GM18526 (cell line): ENCODE measurements around the gene OASL.

Experiments
- POLR2A ChIP-seq: IDR thresholded peaks from 3 replicates; pipeline ENCODE4 v1.6.1; 2011; ENCODE audit not compliant: insufficient read length; ENCODE audit errors: extremely low read depth

Gene OASL

DNA sequence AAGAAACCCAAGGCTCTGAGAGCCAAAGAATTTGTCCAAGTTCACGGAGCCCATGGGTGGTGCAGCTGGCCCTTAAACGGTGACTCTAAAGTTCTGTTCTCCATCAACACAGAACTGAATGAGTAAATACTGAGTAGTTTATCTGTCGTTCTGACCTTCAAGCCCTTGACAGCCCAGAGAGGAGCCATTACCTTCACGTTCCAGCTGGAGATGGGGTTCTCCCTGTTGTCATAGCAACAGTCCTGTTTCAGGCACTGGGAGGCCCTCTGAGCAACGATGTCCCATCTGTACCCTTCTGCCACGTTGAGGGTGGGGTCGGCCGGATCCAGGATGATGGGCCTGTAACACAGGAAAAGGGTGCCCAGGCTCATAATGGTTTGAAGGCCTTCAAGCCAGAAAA, 15.2 kb downstream of the OASL start:
- TF ChIP-seq POLR2A, result no peak

DNA sequence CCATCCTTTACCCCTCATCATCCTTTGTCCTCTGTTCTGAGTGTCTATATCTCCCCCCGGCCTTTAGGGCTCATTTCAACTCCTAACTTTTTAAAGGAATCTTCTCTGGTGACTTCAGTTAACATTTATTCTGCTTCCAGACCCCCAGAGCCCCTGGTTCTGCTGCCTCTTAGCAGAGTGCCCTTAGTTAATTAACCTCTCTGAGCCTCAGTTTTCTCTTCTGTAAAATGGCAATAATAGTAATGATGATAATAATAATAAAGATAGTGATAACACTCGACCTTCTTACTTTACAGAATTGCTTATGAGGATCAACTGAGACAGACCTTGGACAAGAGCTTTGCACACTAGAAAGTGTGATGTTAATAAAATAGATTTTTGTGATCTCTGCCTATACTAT, 16.3 kb downstream of the OASL start:
- TF ChIP-seq POLR2A, result no peak

- no peak for TF ChIP-seq POLR2A
Observed at GRCh38 chr12:121021754-121022153, 17.3 kb downstream of the OASL start.

- TF ChIP-seq POLR2A, result no peak
Observed at GRCh38 chr12:121018860-121019617, 20.0 kb downstream of the OASL start.

- TF ChIP-seq POLR2A, result no peak
Observed at GRCh38 chr12:121017966-121018491, 21.0 kb downstream of the OASL start.

DNA sequence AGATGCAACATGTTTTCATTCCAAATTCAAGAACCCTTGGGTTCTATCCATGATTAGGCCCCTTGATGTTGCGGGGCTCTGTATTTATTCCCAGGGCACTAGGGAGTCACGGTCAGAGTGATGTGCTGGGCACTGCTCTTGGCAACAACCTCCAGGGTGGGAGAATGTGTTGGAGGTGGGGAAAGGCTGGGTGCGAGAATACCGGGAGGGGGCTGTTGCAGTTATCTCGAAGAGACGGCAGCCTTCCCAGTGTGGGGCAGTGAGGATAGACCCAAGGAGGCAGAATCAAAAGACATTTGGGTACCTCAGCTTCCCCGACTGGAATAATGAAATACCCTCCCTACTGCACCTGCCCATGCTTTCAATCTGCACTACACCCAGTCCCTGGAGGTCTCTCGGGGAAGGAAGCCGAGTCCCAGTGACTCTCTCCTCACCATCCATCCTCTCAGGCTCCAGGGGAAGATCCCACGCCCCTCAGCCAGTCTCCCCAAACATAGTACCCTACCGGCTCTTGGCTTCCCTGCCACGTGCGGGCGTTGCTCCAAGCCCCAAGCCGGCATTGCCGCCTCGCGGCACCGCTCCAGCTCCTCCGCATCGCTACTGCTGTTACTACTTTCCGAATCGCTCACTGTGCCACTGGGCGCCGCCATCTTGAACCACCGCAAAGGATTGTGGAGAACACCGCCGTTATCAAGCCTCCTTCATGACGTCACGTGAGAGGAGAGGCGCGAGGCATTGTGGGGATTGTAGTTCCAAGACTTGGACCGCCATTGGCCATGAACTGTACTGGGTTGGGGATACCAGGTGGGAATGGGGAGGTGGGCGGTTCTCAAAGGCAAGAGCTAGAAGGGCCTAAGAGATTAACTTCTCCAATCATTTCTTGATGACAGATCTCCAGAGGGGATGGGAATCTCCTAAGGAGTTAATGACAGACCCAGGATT, 22.9 kb downstream of the OASL start, which contains the start of gene C12orf43:
Gene C12orf43 (minus strand): TSS at position 663 of the 942 bp plus-strand sequence. CDS start 13 bp downstream, at position 650.
- TF ChIP-seq POLR2A, result peak; percentile 65

- no peak for TF ChIP-seq POLR2A
Observed at GRCh38 chr12:121013715-121014114, 25.3 kb downstream of the OASL start.

GRCh38 chr12:121011820-121012219, 27.2 kb downstream of the OASL start:
- no peak for TF ChIP-seq POLR2A

DNA sequence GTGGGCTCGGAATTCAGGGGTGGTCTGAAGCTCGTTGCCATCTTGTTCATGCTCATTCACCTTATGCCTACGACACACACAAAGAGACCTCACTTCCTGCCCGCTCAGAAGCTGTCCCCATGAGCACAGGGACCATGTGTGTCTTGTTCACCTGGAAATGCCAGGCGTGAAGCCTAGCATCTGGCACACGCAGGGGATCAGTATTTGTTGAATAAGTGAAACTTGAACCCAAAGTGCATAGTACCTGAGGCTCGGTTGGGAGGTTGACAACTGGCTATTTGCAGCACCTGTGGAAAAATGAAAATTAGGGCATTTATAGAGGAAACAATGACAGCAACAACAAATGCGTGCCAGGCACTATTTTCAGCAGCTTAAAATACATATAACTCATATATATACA, 28.2 kb downstream of the OASL start:
- no peak for TF ChIP-seq POLR2A

GRCh38 chr12:121009741-121010140, 29.3 kb downstream of the OASL start:
- TF ChIP-seq POLR2A, result no peak

- no peak for TF ChIP-seq POLR2A
Observed at GRCh38 chr12:121008347-121009098, 30.5 kb downstream of the OASL start.

DNA sequence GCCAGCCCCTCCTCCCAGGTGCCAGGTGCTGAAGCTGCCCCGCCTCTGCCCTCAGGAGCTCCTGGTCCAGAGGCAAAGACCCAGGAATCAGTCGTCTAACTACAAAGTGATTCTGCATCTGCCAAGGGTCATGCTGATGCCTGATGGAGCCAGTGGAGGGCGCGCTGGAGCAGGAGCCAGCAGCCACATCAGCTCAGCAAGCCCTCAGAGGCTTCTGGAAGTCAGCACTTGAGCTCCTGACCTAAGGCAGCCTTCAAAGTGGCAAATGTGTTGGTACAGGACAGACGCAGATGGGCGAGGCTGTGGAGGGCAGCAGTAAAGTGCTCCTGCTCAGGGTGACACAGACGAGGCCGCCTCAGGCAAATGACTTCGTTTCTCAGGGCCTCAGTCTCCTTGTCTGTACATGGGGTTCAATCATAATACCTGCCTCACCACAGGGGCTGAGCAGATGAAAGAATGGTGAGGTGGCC, 33.7 kb downstream of the OASL start:
- TF ChIP-seq POLR2A, result no peak

DNA sequence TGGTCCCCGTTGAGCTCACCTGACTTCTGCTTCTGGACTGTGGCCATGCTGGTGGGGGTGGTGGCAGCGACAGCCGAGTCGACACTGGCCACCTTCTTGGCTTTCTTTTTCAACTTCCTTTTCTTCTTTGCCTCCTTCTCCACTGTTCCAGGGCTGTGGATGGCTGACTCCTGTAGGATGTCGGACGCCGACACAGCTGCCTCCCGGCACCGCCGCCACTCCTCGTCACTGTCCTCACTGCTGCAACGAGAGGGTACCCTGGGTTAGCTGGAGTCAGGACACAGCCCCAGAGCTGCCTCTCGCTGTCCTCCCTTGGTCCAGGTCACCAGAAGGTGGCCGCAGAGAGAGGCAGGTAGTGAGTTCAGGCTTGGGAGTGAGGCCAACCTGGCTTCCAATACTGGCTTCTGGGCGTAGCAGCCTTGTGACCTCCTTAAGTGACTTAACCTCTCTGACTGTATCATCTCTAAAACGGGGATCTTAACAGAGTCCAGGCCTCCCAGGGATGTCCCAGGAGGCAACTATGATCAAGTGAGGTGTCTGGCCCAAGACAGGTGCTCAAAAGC, 34.7 kb downstream of the OASL start:
- no peak for TF ChIP-seq POLR2A

DNA sequence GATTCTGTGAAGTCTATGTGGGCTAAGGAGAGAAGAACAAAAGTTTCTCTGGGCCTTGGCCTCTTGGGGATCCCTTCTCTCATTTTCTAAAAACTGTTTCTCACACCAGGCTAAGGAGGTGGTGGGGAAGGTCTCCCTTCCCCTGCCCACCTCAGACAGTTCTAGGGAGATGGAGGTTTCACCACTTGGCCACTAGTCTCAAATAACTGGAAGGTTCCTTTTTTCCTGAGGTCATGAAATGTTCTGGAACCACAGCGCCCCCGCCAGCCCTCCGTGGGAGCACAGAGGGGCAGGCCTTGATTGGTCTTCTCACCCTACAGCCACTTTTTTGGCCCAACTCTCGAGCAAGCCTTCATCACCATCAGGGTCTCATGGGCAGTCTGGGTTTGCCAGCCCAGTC, 35.4 kb downstream of the OASL start:
- no peak for TF ChIP-seq POLR2A
